Fibroblast of the conjunctiva (primary cell): Measurements from ENCODE around the gene COX5B.
"Not testable (repeated sequence)": the region's sequence is repeated elsewhere in the genome, so short reads cannot be mapped to it uniquely, and the experiment has no call there.

Source experiments
- DNase-seq: peaks from one replicate; pipeline ENCODE4 v3.0.0-alpha.2; 2010; ENCODE audit warnings: low read depth

COX5B gene

GRCh38 chr2:97673182-97673914 lies 27.5 kb downstream of the COX5B start:
- DNase-seq = no peak

GRCh38 chr2:97673915-97674283 lies 28.0 kb downstream of the COX5B start:
- DNase-seq = no peak

GRCh38 chr2:97675430-97676113 lies 29.7 kb downstream of the COX5B start:
- no peak for DNase-seq

- DNase-seq = no peak
Measured at GRCh38 chr2:97676620-97677019, 30.8 kb downstream of the COX5B start.

GRCh38 chr2:97677480-97677879 lies 31.6 kb downstream of the COX5B start:
- no peak for DNase-seq

GRCh38 chr2:97678298-97678697 lies 32.4 kb downstream of the COX5B start:
- DNase-seq = no peak

- DNase-seq = not testable (repeated sequence)
Measured at GRCh38 chr2:97687235-97687634, 41.4 kb downstream of the COX5B start.

GRCh38 chr2:97688062-97688827 lies 42.4 kb downstream of the COX5B start:
- no peak for DNase-seq

GRCh38 chr2:97691166-97691565 lies 45.3 kb downstream of the COX5B start:
- DNase-seq = no peak

GRCh38 chr2:97693476-97693875 lies 47.6 kb downstream of the COX5B start:
- no peak for DNase-seq

- DNase-seq = no peak
Measured at GRCh38 chr2:97695744-97696143, 49.9 kb downstream of the COX5B start.

- peak; percentile 76 for DNase-seq
Measured at GRCh38 chr2:97697252-97698235, 51.7 kb downstream of the COX5B start.
